Keratinocyte (primary cell): ENCODE data around the gene FAM20C.

Source experiments
- EZH2 ChIP-seq: IDR thresholded peaks from one replicate; pipeline ENCODE4 v1.6.1; 2012; ENCODE audit warnings: inconsistent platforms, mild to moderate bottlenecking, low read length, moderate library complexity
- TF ChIP-seq, protein P1 (sequence below), 3 experiments: IDR thresholded peaks in 1 of 3; conservative IDR thresholded peaks in 1 of 3; optimal IDR thresholded peaks in 1 of 3; 2 replicates in 2 of 3; 3 replicates in 1 of 3; pipeline versions ENCODE3 to v1.5.1; 2011; ENCODE audit warnings: low read length in 3 of 3, mild to moderate bottlenecking in 3 of 3, moderate library complexity in 2 of 3, control low read depth in 1 of 3, inconsistent platforms in 1 of 3; ENCODE audit not compliant: insufficient read depth in 2 of 3; ENCODE audit errors: extremely low read depth in 1 of 3

DNA sequence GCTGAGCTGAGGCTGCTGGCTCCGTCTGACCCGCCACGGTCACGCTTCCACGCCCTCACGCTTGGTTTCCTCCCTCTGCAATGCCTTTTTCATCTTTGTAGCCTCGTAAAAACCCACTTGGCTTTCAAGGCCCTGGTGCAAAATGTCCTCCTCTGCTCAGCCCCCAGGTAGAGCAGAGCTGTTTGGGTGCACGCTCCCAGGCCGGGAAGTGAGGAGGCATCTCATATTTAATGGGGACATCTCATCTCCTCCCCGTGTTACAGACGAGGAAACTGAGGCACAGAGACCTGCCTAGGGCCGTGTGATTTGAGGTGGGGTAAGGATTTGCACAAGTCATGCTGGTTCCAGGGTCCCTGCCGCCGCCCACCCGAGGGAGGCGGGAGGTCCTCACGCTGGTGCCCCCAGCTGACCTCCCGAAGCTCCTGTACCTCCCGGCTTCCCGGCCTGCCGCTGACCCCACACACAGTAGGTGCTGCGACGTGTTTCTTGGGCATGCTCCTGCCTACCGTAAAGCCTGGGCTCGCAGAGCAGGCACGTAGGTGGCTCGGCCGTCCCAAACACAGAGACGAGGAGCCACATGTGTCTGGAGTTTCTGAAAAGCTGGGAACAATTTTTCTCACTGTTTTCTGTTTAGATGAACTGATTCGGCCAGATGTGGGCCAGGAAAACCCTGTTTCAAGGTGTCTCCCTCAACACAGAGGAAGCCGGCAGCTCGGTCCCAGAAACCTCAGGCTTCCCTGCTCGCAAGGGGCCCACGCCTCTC, 109.1 kb downstream of the FAM20C start:
- TF ChIP-seq, protein P1, sequence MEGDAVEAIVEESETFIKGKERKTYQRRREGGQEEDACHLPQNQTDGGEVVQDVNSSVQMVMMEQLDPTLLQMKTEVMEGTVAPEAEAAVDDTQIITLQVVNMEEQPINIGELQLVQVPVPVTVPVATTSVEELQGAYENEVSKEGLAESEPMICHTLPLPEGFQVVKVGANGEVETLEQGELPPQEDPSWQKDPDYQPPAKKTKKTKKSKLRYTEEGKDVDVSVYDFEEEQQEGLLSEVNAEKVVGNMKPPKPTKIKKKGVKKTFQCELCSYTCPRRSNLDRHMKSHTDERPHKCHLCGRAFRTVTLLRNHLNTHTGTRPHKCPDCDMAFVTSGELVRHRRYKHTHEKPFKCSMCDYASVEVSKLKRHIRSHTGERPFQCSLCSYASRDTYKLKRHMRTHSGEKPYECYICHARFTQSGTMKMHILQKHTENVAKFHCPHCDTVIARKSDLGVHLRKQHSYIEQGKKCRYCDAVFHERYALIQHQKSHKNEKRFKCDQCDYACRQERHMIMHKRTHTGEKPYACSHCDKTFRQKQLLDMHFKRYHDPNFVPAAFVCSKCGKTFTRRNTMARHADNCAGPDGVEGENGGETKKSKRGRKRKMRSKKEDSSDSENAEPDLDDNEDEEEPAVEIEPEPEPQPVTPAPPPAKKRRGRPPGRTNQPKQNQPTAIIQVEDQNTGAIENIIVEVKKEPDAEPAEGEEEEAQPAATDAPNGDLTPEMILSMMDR (optimal IDR thresholded peaks at IDR 0.05 in 1 of 3, IDR thresholded peaks at IDR 0.05 in 1 of 3, conservative IDR thresholded peaks at IDR 0.05 in 1 of 3; ENCODE audit: extremely low read depth in 1 of 3, insufficient read depth in 2 of 3, low read length in 3 of 3) = no peak
- TF ChIP-seq EZH2 = no peak
